ENCODE results near the gene UPK3A. TPM values are rescaled to one million over a fixed set of nuclear protein-coding genes. Genes with fewer than 3 reads are reported as not detected.

UPK3A gene
- total RNA-seq, 1 experiment from 2014 or later, result not detected

DNA sequence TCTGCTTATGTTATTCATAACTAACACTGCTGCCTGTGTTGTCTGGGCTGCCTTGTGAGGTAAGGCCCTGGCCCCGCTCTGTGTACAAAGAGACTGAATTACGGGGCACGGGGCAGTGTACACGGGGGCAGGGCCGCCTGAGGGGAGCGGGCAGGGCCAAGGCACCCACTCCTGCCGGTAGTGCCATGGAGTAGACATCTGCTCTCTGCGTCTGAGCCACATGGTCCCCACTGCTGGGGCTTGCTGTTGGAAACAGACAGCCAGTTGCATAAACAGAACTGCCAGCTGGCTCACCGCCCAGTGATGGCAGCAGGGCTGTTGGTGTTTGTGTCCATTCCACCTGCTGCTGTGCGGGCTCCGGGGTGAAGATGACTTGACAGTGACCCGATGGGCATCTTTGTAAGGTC lies 44.8 kb downstream of the UPK3A start:
- no peak for DNase-seq (ENCODE audit: low read depth)

DNA sequence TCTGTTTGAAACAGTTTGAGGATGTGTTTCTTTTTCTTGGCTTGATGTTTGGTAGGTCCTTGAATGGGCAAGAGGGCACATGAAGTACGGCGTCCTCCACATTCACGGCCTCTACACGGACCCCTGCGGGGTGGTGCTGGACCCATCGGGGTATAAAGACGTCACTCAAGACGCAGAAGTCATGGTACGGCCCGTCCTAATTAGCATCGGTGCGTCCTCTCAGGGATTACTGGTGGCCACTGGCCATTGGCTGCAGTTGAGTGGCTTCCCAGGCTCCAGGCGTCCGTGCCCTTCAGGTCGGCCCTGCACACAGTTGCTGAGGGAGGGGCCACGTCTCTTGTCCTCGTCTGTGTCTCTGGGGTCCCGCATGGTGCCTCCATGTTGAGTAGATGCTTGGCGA lies 45.8 kb downstream of the UPK3A start:
- DNase-seq (ENCODE audit: low read depth), result no peak

DNA sequence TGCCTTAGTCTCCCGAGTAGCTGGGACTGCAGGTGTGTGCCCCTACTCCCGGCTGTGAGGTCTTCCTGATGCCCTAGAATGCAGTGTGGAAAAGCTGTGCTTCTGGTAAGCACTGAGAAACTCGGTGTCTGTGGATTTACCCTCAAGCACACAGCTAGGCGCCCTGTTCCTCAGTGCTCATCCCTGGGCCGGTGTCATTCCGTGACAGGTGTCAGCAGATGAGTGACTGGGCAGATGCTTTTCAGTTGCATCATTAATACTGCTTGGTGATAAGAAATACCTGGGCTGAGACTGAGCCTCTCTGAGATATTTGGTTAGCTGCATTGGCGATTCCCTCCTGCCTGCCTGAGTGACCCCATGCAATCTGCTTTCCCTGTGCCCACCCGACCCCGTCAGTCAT lies 46.7 kb downstream of the UPK3A start:
- DNase-seq (ENCODE audit: low read depth), result no peak

- DNase-seq (ENCODE audit: low read depth), result no peak
Measured at GRCh38 chr22:45332001-45332400, 47.3 kb downstream of the UPK3A start.

- DNase-seq (ENCODE audit: low read depth), result no peak
Measured at GRCh38 chr22:45334068-45334467, 49.3 kb downstream of the UPK3A start.

DNA sequence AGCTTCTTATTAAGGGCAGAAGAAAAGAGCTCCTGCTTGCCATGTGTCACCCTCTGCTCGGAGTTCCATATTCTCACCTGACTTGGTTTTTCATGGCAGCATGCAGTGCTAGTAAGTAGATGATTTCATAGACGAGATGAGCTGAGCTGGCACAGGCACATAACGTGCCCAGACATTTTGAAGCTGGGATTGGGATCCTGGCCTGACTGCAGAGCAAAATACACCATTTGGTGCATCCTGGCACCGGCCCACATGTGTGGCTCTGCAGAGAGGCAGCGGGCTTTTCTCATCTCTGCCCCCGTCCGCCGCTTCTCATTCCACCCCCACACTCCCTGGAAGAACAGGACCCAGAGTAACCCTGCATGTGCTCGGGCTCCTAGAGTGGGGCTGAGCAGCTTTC lies 49.8 kb downstream of the UPK3A start:
- no peak for DNase-seq (ENCODE audit: low read depth)

DNA sequence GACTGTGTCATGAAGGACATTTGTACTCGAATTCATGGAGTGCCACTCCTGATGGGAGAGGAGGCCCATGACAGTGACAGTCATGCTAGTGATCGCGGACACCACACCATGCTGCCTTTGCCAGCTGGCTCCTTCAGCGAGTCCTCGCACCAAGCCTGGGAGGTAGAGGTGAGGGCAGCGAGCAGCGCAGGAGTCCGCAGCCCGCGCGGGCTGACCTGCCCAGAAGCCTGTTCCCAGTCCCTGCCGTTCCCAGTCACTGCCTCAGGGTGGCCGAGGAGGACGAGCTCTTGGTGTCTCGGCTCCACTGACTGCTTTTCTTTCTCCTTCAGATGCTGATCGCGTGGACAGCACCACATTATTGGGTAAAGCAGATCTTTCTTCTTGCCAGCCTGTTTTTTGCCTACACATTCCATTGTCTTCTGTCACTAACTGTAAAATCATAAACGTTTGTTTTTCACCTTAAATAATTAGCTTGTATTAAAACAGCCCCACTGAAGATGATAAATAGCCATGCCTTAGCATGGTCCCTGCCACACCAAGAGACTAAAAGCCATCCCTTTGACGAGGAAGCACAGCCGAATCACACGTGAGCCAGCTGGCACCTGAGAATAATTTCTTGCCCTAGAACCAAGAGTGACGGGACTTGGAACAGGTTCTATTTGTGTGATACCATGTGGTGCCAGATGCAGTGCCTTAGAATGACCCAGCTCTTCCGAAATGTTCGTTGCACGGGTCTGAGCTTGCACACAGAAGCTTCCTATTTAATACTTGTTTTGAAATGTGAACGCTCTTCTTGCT lies 50.5 kb downstream of the UPK3A start:
- no peak for DNase-seq (ENCODE audit: low read depth)

- no peak for DNase-seq (ENCODE audit: low read depth)
Measured at GRCh38 chr22:45335854-45336522, 51.2 kb downstream of the UPK3A start.

- no peak for DNase-seq (ENCODE audit: low read depth)
Measured at GRCh38 chr22:45336971-45337431, 52.3 kb downstream of the UPK3A start.

DNA sequence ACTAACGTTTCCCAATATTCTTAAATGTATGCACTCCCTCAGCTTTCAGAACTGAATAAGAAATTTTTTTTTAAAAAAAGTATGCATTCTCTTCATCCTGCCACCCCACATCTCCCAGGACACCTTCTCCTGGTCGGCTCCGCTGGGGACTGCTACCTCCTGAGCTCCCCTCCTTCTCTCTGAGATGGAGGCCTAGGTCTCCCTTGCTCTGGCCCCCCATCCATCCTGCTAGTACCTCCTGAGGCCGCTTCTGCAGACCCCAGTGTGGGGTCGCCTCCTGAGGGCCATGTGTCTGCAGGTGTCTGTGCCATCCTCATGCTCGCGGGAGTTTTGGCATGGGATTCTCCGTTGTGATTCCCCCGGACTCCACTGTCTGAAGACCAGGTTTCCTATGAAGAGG lies 52.8 kb downstream of the UPK3A start:
- no peak for DNase-seq (ENCODE audit: low read depth)

- DNase-seq (ENCODE audit: low read depth), result no peak
Measured at GRCh38 chr22:45338795-45339194, 54.0 kb downstream of the UPK3A start.

- DNase-seq (ENCODE audit: low read depth), result no peak
Measured at GRCh38 chr22:45340323-45340722, 55.6 kb downstream of the UPK3A start.

GRCh38 chr22:45341498-45341897 lies 56.7 kb downstream of the UPK3A start:
- DNase-seq (ENCODE audit: low read depth), result no peak

DNA sequence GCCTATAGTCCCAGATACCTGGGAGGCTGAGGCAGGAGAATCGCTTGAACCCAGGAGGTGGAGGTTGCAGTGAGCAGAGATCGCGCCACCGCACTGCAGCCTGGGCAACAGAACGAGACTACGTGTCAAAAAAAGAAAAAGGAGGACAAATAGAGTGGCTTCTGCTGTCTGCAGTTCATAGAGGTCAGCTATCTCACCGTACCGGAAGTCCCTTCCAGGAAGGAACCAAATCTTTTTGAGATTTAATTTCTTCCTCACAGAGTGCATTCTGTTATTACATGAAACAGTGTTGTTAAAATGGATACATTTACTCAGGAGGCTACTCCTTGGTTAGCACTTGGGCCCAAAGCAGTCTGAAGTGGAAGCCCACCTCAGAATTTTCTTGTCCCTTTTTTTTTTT lies 58.4 kb downstream of the UPK3A start:
- no peak for DNase-seq (ENCODE audit: low read depth)

DNA sequence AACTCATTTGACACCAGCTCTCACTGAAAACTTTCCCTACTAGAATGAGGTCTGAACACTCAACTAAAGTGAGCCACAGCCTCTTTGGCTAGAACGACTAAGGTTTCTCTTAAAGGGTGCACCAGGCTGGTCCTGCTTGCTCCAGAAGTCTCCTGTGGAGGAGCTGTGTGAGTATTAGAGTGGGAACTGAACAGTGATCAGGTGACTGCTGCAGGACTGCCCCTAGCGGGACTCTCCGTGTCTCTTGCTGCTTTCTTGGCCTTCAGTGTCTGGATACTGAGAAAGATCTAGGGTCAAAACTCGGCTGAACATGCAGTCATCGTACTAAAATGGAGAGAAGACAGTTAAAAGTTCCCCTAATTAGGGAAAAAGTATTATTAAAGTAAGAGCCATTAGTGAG lies 59.6 kb downstream of the UPK3A start:
- peak; percentile 10 for DNase-seq (ENCODE audit: low read depth)

Other genes with a start within 250 kb of the UPK3A start
- 67.8 and 82.6 TPM in 2 replicates for gene NUP50, start 121.0 kb upstream of the UPK3A start, total RNA-seq (2014; rRNA removed; shearing (Covaris generic))
- gene KIAA0930, start 44.1 kb upstream of the UPK3A start, total RNA-seq (2014; rRNA removed; shearing (Covaris generic)), result 88.2 and 89.0 TPM in 2 replicates
- gene FAM118A, start 25.0 kb downstream of the UPK3A start, total RNA-seq (2014; rRNA removed; shearing (Covaris generic)), result 8.8 and 10.1 TPM in 2 replicates
- not detected in 2 replicates for gene SMC1B, start 128.7 kb downstream of the UPK3A start, total RNA-seq (2014; rRNA removed; shearing (Covaris generic))
- 0.89 and 1.3 TPM in 2 replicates for gene RIBC2, start 128.7 kb downstream of the UPK3A start, total RNA-seq (2014; rRNA removed; shearing (Covaris generic))
- gene FBLN1, start 217.9 kb downstream of the UPK3A start, total RNA-seq (2014; rRNA removed; shearing (Covaris generic)), result 7.2 and 10.0 TPM in 2 replicates

Data from Daoy (cell line).